ENCODE results near the gene CALR3.
"Not testable (repeated sequence)": the region's sequence is repeated elsewhere in the genome, so short reads cannot be mapped to it uniquely, and the experiment has no call there.

The CALR3 gene, protein sequence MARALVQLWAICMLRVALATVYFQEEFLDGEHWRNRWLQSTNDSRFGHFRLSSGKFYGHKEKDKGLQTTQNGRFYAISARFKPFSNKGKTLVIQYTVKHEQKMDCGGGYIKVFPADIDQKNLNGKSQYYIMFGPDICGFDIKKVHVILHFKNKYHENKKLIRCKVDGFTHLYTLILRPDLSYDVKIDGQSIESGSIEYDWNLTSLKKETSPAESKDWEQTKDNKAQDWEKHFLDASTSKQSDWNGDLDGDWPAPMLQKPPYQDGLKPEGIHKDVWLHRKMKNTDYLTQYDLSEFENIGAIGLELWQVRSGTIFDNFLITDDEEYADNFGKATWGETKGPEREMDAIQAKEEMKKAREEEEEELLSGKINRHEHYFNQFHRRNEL

GRCh38 chr19:16495982-16496612 is at the start of gene CALR3, which contains the start of gene C19orf44:
TSS of gene CALR3 (minus strand) at chr19:16496167. CDS start at chr19:16496129, 38 bp downstream.
TSS of gene C19orf44 (plus strand) at chr19:16496394. CDS start at chr19:16500793, 4,399 bp downstream.
- DNase-seq (ENCODE audit: low read depth, low spot score): peak; percentile 100

- DNase-seq (ENCODE audit: low read depth, low spot score): no peak
Observed at GRCh38 chr19:16544473-16545231, 48.7 kb upstream of the CALR3 start.

DNA sequence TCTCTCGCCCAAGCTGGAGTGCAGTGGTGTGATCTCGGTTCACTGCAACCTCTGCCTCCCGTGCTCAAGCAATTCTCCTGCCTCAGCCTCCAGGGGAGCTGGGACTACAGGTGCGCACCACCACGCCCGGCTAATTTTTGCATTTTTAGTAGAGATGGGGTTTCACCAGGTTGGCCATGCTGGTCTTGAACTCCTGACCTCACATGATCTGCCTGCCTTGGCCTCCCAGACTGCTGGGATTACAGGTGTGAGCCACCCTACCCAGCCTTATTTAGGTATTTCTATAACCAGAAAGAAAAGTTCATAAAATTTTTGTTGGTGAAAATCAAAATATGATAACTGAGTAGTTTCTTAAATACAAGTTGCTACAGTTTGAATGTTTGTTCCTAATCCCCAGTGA is 47.8 kb upstream of the CALR3 start:
- DNase-seq (ENCODE audit: low read depth, low spot score): not testable (repeated sequence)

DNA sequence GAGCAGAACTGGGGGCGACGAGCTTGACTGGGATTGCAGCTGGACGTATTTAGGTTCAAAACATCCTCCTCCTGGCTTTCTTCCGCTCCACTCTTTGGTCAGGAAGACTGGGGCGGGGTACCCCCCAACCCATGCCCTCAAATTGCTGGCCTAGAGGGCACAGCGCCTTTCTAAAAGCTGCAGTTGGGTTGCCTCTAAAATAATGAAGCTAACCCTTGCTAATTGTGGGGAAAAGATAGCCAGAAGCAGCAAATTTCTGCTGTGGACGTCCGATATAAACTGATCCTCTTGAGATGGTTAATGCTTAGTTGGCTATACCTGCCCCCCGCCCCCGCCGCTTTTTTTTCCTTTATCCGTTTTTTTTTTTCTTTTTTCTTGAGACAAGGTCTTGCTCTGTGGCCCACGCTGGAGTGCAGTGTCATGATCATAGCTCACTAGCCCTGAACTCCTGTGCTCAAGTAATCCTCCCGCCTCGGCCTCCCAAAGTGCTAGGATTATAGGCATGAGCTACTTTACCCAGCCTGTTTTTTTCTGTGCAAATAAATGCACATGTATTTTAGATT is 47.0 kb upstream of the CALR3 start:
- DNase-seq (ENCODE audit: low read depth, low spot score): no peak

- DNase-seq (ENCODE audit: low read depth, low spot score): peak; percentile 98
Observed at GRCh38 chr19:16542045-16542909, 46.3 kb upstream of the CALR3 start, which contains the start of gene CHERP. TSS of gene CHERP (minus strand) at chr19:16542437. CDS start at chr19:16542378, 59 bp downstream.

DNA sequence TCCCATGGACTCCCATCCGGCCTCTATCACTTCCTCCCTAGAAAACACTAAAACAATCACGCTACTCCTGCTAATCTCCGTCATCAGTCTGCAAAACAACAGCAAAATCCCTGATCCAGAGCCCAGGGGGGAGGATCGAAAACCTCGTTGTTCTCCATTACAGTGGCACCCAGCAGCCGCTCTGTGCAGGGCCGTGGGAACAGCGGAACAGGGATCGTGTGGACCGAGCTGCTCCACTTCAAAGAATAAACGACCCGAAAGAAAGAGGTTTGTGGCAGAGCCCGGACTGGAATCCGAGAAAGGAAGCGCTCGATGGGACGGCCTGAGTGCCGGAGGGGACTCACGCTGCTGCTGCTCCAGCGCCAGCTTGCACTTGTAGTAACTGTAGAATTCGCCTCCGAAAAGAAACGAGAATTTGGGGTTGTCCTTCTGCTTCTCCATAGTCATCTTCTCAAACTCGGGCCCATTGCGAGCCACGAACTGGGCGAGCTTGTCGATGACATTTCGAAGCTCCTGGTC is 45.6 kb upstream of the CALR3 start:
- DNase-seq (ENCODE audit: low read depth, low spot score): no peak

DNA sequence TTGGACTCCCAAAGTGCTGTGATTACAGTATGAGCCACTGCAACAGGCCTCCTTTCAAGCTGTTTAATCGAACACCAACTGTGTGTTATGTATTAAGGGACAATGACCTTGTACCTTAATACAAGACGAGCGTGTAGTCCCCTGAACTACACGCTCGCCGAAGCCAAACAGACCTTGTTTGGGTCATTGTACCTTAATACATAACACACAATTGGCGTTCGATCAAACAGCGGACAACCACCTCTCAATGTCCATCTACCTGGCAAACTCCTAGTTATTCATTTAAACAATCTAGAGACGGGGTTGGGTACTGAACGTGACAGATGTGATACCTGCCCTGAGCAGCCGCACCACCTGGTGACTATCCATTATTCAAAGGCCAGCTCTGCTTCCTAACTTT is 45.0 kb upstream of the CALR3 start:
- DNase-seq (ENCODE audit: low read depth, low spot score): no peak

DNA sequence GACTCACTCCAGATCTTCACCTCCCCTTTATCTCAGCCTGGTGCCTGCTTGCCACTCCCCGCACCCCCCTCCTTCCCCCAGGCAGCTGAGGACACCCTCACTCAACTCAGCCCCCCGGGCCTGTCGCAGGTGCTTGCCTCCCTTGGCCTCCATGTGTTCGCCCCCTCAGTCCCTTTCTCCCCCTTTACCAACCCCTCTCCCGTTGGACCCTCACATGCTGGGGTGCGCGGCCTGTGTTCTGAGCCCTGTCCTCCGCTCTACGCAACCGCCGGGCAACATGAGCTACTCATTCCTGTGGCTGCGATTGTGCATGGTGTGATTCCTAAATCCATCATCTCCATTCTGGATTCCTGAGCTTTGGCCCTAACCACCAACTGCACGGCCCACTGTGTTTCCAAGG is 41.1 kb upstream of the CALR3 start:
- DNase-seq (ENCODE audit: low read depth, low spot score): no peak

DNA sequence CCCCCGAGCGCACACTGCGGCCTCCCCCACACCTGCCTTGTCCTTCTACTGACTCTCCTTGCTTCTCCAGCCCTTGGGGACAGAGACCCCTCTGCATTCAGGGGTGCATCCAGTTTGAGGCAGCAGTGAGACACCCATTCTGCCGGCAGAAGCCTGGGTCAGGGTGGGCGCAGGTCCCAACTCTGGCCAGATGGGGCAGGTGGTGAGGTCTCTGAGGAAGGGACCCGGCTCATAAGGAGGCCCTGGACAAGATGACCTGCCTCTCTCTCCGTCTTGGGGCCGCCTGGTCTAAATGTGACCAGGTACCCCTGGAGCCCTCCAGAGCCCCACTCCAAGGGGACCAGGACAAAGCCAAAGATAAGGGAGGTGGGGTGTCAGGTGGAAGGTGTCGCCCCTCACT is 40.2 kb upstream of the CALR3 start:
- DNase-seq (ENCODE audit: low read depth, low spot score): no peak

DNA sequence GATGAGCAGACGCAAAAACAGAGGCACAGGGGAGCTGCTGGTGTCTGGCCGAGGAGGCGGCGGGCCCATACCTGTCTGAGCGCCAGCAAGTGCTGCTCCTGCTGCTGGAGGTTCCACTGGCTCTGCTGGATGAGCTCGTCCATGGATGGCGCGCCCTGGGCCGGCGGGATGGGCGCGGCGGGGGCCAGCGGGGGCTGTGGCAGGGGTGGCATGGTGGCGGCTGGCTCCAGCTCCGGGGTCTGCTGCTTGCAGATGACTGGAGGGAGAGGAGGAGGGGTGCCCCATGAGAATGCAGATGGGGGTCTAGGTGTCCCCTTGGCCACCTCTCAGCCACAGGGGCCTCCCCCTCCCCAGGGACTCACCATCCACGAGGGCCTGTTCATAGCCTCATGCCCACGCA is 39.4 kb upstream of the CALR3 start:
- DNase-seq (ENCODE audit: low read depth, low spot score): no peak

- no peak for DNase-seq (ENCODE audit: low read depth, low spot score)
Observed at GRCh38 chr19:16532440-16533234, 36.7 kb upstream of the CALR3 start.

DNA sequence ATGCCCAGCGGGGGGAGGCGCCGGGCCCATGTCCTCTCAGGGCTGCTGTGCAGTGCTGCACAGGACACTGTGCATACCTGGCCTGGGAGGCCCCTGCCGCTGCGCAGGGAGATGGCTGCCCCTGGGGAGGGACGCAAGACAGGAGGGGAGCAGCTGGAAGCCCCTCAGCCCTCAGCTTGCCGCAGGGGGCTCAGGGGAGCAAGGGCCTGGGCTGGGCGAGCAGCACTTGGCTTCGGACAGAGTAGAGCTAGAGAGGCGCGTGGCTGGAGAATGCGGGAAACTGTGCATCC is 35.4 kb upstream of the CALR3 start:
- DNase-seq (ENCODE audit: low read depth, low spot score): no peak

DNA sequence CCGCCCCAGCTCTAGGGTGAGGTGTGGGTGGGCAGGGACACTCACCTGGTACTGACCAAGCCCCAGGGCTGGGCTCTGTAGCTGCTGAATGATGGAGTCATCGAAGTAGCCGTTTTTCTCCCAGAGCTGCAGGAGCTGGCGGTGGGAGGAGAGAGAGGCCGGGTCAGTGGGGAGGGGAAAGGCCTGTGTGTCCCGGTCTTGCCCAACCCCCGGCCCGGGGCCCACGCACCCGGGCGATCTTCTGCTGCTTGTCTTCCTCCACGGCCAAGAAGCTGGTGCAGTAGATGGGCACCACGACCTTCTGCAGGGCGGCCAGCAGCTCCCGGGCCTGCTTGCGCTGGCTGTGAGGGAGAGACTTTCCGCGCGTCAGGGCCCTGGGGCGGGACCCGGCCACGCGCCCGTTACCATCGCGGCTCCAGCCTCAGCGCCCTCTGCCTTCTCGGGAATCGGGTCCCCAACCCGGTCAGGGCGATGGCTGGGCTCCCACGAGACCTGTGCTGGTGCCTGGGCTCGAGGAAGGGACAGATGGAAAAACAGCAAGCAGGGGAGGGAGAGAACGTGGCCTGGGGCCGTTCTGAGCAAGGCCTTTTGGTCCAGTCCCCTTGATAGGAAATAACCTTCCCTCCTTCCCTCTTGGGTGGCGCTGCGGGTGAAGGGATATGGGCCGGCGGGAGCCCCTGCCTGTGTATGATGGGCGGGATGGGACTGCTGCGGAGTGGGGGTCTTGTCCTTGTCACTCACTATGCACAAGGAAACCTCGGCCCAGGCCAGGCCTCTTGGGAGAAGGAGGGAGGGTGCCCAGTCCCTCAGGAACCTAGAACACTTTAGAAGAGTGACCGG is 34.8 kb upstream of the CALR3 start:
- DNase-seq (ENCODE audit: low read depth, low spot score): no peak

DNA sequence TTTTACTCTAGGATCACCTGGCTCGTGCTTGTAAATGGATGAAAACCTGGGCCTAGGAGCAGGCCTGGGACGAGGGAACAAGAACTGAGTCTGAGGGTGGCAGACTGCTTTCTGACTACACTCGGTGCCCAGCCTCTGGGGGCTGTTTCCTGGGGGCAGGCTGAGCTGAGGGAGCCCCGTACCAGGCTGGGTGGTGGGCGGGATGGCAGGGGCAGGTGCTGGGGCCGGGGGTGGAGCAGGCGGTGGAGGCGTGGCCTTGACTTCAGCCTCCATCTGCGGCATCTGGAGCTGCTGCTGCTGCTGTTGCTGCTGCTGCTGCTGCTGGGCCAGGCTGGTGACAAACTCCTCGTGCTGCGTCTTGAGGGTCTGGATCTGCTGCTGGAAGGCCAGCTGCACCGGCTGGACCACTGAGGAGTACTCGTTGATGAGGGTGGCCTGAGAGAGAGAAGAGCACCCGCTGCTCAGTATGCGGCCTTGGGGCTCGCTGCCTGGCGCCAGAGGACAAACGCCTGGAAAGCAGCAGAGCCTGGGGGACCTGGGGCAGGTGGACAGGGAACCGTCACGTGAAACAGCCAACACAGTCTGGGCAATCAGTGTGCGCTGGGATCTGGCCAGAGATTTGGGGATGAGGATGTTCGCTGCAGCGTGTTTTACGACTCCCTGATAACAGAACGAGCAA is 33.6 kb upstream of the CALR3 start:
- no peak for DNase-seq (ENCODE audit: low read depth, low spot score)

GRCh38 chr19:16527971-16528521 is 32.1 kb upstream of the CALR3 start:
- peak; percentile 30 for DNase-seq (ENCODE audit: low read depth, low spot score)

- no peak for DNase-seq (ENCODE audit: low read depth, low spot score)
Observed at GRCh38 chr19:16527334-16527935, 31.5 kb upstream of the CALR3 start.

- no peak for DNase-seq (ENCODE audit: low read depth, low spot score)
Observed at GRCh38 chr19:16525751-16526481, 29.9 kb upstream of the CALR3 start.
